HepG2 (cell line): ENCODE measurements around the gene FRMD5.

Experiments
- EP300 ChIP-seq, 3 experiments: sonication (generic) in 1 of 3; formaldehyde crosslinking in 1 of 3; IDR thresholded peaks; 2 replicates each; pipeline versions ENCODE4 v1.5.1 to v1.6.1; 2011 to 2020; ENCODE audit warnings: low read depth in 2 of 3, low read length in 2 of 3, borderline replicate concordance in 1 of 3, improper control_type of control experiment in 1 of 3, mild to moderate bottlenecking in 1 of 3, missing genetic modification reagents in 1 of 3, moderate library complexity in 1 of 3
- KDM5B ChIP-seq: sonication (generic); formaldehyde crosslinking; IDR thresholded peaks from 2 replicates; pipeline ENCODE4 v1.4.0; 2020; ENCODE audit warnings: missing genetic modification reagents, mild to moderate bottlenecking, borderline replicate concordance
- ZSCAN12 ChIP-seq: sonication (generic); formaldehyde crosslinking; IDR thresholded peaks from 2 replicates; pipeline ENCODE4 v1.9.0; 2021; ENCODE audit warnings: mild to moderate bottlenecking, missing genetic modification reagents

DNA sequence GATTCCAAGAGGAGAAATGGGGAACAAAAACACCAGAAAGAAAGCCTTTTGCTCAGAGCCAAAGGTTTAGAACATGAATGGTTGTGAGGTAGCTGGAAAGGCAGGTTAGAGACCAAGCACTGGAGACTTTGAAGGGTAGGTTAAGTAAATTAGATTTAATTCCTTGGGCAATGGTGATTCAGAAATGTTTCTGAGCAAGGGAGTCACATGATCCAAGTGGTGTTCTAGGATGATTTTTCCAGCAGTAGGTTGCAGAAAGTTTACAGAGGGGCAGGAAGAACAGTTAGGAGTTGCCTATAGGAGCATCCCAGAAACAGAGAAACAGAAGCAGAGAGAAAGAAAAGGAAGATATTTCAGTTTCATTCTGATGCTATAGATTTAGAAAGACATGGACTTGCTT is 228.4 kb downstream of the FRMD5 start:
- TF ChIP-seq KDM5B = no peak
- no peak for TF ChIP-seq ZSCAN12 (CRISPR knock-in tag)
- TF ChIP-seq EP300 (IDR thresholded peaks at IDR 0.05; ENCODE audit: low read depth in 2 of 2, low read length in 2 of 2) = no peak
- no peak for TF ChIP-seq EP300 (CRISPR knock-in tag; IDR thresholded peaks at IDR 0.05; ENCODE audit: borderline replicate concordance)
